Measurements from ENCODE around the gene STIP1.

GRCh38 chr11:64150481-64151239 is 35.3 kb upstream of the STIP1 start:
- TF ChIP-seq CTCF (IDR thresholded peaks at IDR 0.05; ENCODE audit: extremely low read depth in 1 of 2, insufficient read depth in 1 of 2, low read depth in 1 of 2, low read length in 2 of 2), result no peak
- no peak for TF ChIP-seq EZH2 (IDR thresholded peaks at IDR 0.05; ENCODE audit: borderline replicate concordance, low read depth, low read length, severe bottlenecking)
- TF ChIP-seq POLR2A (IDR thresholded peaks at IDR 0.05; ENCODE audit: low read depth, low read length), result no peak
- TF ChIP-seq MAX (IDR thresholded peaks at IDR 0.05; ENCODE audit: insufficient read depth, insufficient read length), result no peak
